ENCODE data around the gene NTNG1.

NTNG1 gene

GRCh38 chr1:107467811-107468210 lies 327.0 kb downstream of the NTNG1 start:
- no peak for DNase-seq

GRCh38 chr1:107473065-107473464 lies 332.2 kb downstream of the NTNG1 start:
- DNase-seq = no peak

- DNase-seq = no peak
Observed at GRCh38 chr1:107474877-107475612, 334.2 kb downstream of the NTNG1 start.

- DNase-seq = no peak
Observed at GRCh38 chr1:107477233-107477632, 336.4 kb downstream of the NTNG1 start.

GRCh38 chr1:107479865-107480350 lies 339.1 kb downstream of the NTNG1 start:
- DNase-seq = no peak

GRCh38 chr1:107480548-107481415 lies 339.9 kb downstream of the NTNG1 start:
- DNase-seq = no peak

- DNase-seq = no peak
Observed at GRCh38 chr1:107481756-107482384, 341.0 kb downstream of the NTNG1 start.

GRCh38 chr1:107483949-107484348 lies 343.1 kb downstream of the NTNG1 start:
- DNase-seq = no peak

- no peak for DNase-seq
Observed at GRCh38 chr1:107486349-107486748, 345.5 kb downstream of the NTNG1 start.

- no peak for DNase-seq
Observed at GRCh38 chr1:107487506-107487905, 346.7 kb downstream of the NTNG1 start.

GRCh38 chr1:107491582-107491981 lies 350.7 kb downstream of the NTNG1 start:
- DNase-seq = no peak

GRCh38 chr1:107493111-107493716 lies 352.4 kb downstream of the NTNG1 start:
- DNase-seq = no peak

- DNase-seq = no peak
Observed at GRCh38 chr1:107494061-107494460, 353.2 kb downstream of the NTNG1 start.

- DNase-seq = no peak
Observed at GRCh38 chr1:107496002-107496401, 355.2 kb downstream of the NTNG1 start.

- DNase-seq = no peak
Observed at GRCh38 chr1:107499139-107499744, 358.4 kb downstream of the NTNG1 start.

GRCh38 chr1:107501081-107501605 lies 360.3 kb downstream of the NTNG1 start:
- no peak for DNase-seq

- no peak for DNase-seq
Observed at GRCh38 chr1:107510347-107510746, 369.5 kb downstream of the NTNG1 start.

- no peak for DNase-seq
Observed at GRCh38 chr1:107512836-107513235, 372.0 kb downstream of the NTNG1 start.

- DNase-seq = no peak
Observed at GRCh38 chr1:107514841-107515240, 374.0 kb downstream of the NTNG1 start.

- no peak for DNase-seq
Observed at GRCh38 chr1:107515702-107516101, 374.9 kb downstream of the NTNG1 start.

- DNase-seq = no peak
Observed at GRCh38 chr1:107523061-107523460, 382.2 kb downstream of the NTNG1 start.

GRCh38 chr1:107523736-107524135 lies 382.9 kb downstream of the NTNG1 start:
- no peak for DNase-seq

All from activated T-cell treated with anti-CD3 and anti-CD28 coated beads, Interleukin-2, amount 50 U/mL, for 1 hour (primary cell).